ENCODE results near the gene BCAR3. TPM values are rescaled to one million over a fixed set of nuclear protein-coding genes. Genes with fewer than 3 reads are reported as not detected.
A peak's percentile ranks its signal among the peaks of the same experiment; 100 is the strongest.

BCAR3 gene
- total RNA-seq, 1 donor from 2014 or later, result 11.7 TPM

DNA sequence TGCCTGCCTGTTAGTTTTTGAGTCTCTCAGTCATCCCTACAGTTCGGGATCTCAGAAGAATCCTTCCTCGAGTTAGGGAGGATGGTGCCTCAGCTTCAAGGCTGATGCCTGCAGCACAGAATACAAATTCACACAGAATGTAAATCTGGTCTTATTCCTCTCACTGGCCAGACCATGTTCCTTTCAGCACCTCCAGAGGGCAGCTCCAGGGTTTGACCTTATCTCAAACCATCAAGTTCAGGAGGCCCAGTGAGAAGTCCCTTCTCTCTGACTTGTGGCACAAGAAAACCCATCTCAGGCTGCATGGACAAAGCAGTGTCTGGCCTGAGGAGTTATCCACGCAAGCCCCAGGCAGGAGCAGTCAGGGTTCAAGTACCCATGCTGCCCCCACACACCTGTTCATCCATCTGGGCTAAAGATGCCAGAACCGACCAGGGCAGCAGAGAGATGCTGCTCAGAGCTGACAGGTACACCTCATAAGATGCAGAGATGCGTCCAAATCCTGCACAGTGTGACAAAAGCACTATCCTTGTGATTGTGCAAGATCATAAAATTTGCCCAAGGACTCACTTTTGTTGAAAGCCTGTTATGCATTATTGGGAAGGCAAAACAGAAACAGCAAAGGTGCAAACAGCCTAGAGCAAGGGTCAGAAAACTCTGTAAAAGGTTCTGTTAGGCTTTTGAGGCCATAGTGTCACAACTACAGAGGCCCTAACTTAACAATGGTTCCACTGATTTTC, 49.8 kb downstream of the BCAR3 start:
- H3K27me3 ChIP-seq, result no peaks in the 10 kb centered on the region
- peaks cover 4% of the 10 kb centered on the region for H3K79me2 ChIP-seq (ENCODE audit: low read depth)
- no peak overlapping the region for H3K27ac Mint-ChIP-seq
- H3K36me3 Mint-ChIP-seq, result peaks cover 18% of the 10 kb centered on the region
- no peak overlapping the region for H3K27ac ChIP-seq
- H3K4me3 ChIP-seq, result no peak overlapping the region
- H3K9me3 ChIP-seq (ENCODE audit: low read depth), result no peaks in the 10 kb centered on the region
- H2AFZ ChIP-seq (replicated peaks), result no peak overlapping the region
- H3K27me3 Mint-ChIP-seq (ENCODE audit: insufficient read depth, low read depth), result no peaks in the 10 kb centered on the region
- H3F3A ChIP-seq (ENCODE audit: low read depth), result peaks cover 23% of the 10 kb centered on the region
- H4K20me1 ChIP-seq (ENCODE audit: low read depth), result peaks cover 14% of the 10 kb centered on the region
- TF ChIP-seq, protein P1, sequence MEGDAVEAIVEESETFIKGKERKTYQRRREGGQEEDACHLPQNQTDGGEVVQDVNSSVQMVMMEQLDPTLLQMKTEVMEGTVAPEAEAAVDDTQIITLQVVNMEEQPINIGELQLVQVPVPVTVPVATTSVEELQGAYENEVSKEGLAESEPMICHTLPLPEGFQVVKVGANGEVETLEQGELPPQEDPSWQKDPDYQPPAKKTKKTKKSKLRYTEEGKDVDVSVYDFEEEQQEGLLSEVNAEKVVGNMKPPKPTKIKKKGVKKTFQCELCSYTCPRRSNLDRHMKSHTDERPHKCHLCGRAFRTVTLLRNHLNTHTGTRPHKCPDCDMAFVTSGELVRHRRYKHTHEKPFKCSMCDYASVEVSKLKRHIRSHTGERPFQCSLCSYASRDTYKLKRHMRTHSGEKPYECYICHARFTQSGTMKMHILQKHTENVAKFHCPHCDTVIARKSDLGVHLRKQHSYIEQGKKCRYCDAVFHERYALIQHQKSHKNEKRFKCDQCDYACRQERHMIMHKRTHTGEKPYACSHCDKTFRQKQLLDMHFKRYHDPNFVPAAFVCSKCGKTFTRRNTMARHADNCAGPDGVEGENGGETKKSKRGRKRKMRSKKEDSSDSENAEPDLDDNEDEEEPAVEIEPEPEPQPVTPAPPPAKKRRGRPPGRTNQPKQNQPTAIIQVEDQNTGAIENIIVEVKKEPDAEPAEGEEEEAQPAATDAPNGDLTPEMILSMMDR (IDR thresholded peaks at IDR 0.05), result peak; percentile 22
- no peak for TF ChIP-seq EZH2phosphoT487 (IDR thresholded peaks at IDR 0.05)
- no peak for TF ChIP-seq EZH2 (IDR thresholded peaks at IDR 0.05)
- peaks cover 31% of the 10 kb centered on the region for H3K4me1 Mint-ChIP-seq
- peaks cover 18% of the 10 kb centered on the region for H3K4me1 ChIP-seq
- no peaks in the 10 kb centered on the region for H3K36me3 ChIP-seq
- no peak for DNase-seq (ENCODE audit: low spot score)
- H3K9ac ChIP-seq, result no peak overlapping the region
- peaks cover 8% of the 10 kb centered on the region for H3K9me3 Mint-ChIP-seq
- H3K4me2 ChIP-seq, result no peak overlapping the region
- H3K4me3 Mint-ChIP-seq, result no peak overlapping the region

DNA sequence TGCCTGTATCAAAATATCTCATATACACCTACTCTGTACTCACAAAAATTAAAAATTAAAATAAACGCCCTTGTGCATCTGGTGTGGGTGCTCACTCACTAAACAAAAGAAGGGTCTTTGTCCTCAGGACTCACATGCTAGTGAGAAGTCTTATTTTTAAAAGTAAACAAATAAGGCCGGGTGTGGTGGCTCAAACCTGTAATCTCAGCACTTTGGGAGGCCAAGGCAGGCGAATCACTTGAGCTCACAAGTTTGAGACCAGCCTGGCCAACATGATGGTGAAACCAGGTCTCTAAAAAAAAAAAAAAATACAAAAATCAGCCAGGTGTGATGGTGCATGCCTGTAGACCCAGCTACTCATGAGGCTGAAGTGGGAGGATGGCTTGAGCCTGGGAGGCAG, 51.5 kb downstream of the BCAR3 start:
- Histone ChIP-seq H3K9me3 (ENCODE audit: low read depth) (no peaks in the 10 kb centered on the region), H2AFZ (replicated peaks) (no peak overlapping the region), H3K79me2 (ENCODE audit: low read depth) (peaks cover 4% of the 10 kb centered on the region), H3F3A (ENCODE audit: low read depth) (peaks cover 6% of the 10 kb centered on the region), H3K4me1 (peaks cover 5% of the 10 kb centered on the region), H3K27ac (no peak overlapping the region), H3K36me3 (no peaks in the 10 kb centered on the region), H4K20me1 (ENCODE audit: low read depth) (peaks cover 2% of the 10 kb centered on the region), H3K4me2 (no peak overlapping the region), H3K27me3 (no peaks in the 10 kb centered on the region), H3K9ac (no peak overlapping the region), H3K4me3 (no peak overlapping the region)
- Mint-ChIP-seq H3K4me1 (peaks cover 27% of the 10 kb centered on the region), H3K36me3 (peaks cover 16% of the 10 kb centered on the region), H3K27me3 (ENCODE audit: insufficient read depth, low read depth) (no peaks in the 10 kb centered on the region), H3K9me3 (peaks cover 8% of the 10 kb centered on the region), H3K27ac (no peak overlapping the region), H3K4me3 (no peak overlapping the region)
- no peak for TF ChIP-seq EZH2 (IDR thresholded peaks at IDR 0.05)
- DNase-seq (ENCODE audit: low spot score), result no peak

DNA sequence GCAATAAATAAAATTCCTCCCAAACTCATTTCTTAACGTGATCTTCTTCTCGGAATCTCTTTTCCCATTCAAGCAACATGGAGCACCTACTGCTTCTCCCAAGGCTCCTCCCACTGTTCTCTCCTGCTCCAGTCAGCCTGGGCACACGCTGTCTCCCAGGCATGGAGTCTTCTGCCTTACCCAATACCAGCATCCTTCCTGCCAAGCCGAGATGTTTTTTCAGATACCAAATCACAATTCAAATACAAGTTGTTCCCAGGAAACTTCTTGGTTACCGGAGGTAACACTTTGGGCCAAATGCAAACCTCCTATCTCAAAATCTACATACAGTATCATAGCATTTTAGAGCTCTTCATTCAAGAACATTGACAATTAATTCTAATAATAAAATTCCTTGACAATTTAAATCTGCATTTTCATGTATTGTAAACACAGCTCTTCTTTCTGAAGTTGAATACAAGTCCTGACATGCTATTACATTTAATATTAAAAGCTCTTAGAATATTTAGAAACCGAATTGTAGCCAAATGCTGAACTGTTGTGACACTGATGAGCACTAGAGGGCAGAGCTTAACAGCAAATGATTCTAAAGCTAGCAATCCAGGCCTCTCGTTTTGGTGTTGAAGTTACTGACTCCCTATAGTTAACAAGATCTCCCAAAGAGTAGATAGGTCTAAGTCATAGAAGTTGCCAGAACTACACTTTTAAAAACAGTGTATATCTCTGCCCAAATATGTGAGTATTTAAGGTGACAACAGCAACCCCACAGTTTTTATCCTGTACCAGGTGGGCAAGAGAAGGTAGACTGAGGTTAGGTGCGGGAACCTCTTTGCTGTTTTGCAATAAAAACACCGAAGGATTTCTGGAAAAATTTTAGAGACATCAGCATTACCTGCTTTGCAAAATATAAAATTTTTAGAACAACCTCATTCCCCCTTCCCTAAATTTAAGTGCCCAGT, 52.3 kb downstream of the BCAR3 start:
- H3K79me2 ChIP-seq (ENCODE audit: low read depth), result peaks cover 4% of the 10 kb centered on the region
- H3K36me3 ChIP-seq, result no peaks in the 10 kb centered on the region
- peak; percentile 79 for DNase-seq (ENCODE audit: low spot score)
- H3F3A ChIP-seq (ENCODE audit: low read depth), result no peaks in the 10 kb centered on the region
- no peaks in the 10 kb centered on the region for H3K4me1 ChIP-seq
- no peak overlapping the region for H3K4me2 ChIP-seq
- H3K36me3 Mint-ChIP-seq, result peaks cover 14% of the 10 kb centered on the region
- H3K9me3 Mint-ChIP-seq, result peaks cover 5% of the 10 kb centered on the region
- TF ChIP-seq EZH2 (IDR thresholded peaks at IDR 0.05) (no peak), EZH2phosphoT487 (IDR thresholded peaks at IDR 0.05) (no peak)
- TF ChIP-seq, protein P1 (IDR thresholded peaks at IDR 0.05), result peak; percentile 93
- no peaks in the 10 kb centered on the region for H4K20me1 ChIP-seq (ENCODE audit: low read depth)
- H3K27me3 Mint-ChIP-seq (ENCODE audit: insufficient read depth, low read depth), result no peaks in the 10 kb centered on the region
- no peaks in the 10 kb centered on the region for H3K9me3 ChIP-seq (ENCODE audit: low read depth)
- no peak overlapping the region for H3K4me3 Mint-ChIP-seq
- H3K27ac Mint-ChIP-seq, result no peak overlapping the region
- H3K9ac ChIP-seq, result no peak overlapping the region
- no peak overlapping the region for H3K4me3 ChIP-seq
- peaks cover 23% of the 10 kb centered on the region for H3K4me1 Mint-ChIP-seq
- H3K27ac ChIP-seq, result no peak overlapping the region
- no peaks in the 10 kb centered on the region for H3K27me3 ChIP-seq
- no peak overlapping the region for H2AFZ ChIP-seq (replicated peaks)
